Measurements from ENCODE around the gene PRELID2.
A peak's percentile ranks its signal among the peaks of the same experiment; 100 is the strongest.
"Not testable (repeated sequence)": the region's sequence is repeated elsewhere in the genome, so short reads cannot be mapped to it uniquely, and the experiment has no call there.

Gene PRELID2

DNA sequence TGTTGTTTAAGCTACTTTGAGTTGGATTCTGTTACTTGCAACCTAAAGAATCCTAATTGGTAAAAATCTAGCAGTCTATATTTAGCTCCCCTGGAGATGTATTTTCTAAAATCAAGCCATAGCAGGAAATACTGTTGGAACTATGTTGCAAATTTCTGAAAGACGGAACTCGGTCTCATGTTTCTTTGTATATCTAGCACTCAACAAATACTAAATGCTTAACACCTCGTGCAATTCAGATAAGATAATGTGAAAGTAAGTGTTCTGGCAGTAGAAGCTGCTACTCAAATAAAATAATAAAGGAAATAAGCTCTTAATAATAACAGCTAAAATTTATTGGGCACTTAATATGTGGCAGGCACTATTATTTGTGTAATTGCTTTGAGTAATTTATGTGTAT, 10.9 kb upstream of the PRELID2 start:
- no peak overlapping the region for H3K4me3 ChIP-seq (ENCODE audit: low read length)

DNA sequence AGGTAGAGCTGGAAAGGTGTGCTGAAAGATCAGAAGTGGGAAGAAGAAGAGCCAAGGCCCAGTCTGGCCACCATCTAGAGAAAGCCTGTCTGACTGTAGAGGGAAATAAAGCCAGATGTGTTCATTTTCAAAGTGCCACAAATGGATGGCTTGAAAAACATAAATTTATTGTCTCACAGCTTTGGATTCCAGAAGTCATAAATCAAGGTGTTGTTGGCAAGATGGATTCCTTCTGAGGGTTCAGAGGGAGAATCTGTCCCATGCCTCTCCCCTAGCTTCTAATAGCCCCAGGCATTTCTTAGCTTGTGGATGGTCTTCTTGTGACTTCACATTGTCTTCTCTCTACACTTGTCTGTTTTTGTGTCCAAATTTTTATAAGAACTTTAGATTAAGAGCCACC, 6.2 kb upstream of the PRELID2 start:
- DNase-seq (ENCODE audit: low read depth, low spot score), result no peak
- H3K4me3 ChIP-seq (ENCODE audit: low read length), result no peak overlapping the region

More for the DNA sequence above, 10.9 kb upstream of the PRELID2 start:
- no peak for DNase-seq (ENCODE audit: low read depth, low spot score)

DNA sequence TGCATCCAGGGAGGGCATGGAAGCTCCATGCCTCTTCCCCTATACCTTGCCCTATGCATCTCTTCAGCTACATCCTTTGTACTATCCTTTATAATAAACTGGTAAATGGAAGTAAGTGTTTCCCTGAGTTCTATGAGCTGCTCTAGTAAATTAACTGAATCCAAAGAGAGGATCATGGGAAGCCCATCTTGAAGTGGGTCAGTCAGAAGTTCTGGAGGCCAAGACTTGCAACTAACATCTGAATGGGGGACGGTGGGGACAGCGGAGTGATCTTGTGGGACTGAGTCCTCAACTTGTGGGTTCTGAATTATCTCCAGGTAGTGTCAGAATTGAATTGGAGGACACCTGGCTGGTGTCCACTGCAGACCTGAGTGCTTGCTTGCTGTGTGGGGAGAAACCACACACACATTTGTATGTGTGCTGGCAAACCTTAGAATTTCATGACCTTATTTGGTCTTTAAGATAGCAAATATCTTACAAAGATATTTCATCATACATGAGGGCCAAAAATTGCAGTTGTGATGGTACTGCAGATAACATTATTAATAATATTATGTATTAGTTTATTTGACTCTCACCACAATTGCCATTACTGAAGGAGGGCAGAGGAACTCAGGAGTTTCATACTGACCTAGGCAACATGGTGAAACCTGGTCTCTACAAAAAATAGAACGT, 5.5 kb upstream of the PRELID2 start:
- no peak for DNase-seq (ENCODE audit: low read depth, low spot score)
- no peak overlapping the region for H3K4me3 ChIP-seq (ENCODE audit: low read length)

DNA sequence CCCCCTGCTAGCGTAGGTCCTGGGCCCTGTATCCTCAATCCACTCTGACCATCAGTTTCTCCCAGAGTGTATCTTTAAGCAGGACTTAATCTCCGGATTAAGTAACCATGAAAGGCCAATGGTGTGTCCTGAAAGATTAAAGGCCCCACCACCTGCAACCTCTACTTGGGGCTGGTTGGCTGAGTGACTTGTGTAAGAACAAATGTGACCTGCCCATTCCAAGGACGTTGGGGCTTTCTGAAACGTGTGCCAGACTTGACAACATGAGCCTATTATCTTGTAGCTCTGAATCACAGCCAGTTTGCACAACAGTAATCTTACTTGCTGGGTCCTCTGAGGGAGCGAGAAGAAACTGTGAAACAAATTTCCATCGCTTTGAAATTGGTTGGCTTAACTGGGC, 3.1 kb upstream of the PRELID2 start:
- DNase-seq (ENCODE audit: low read depth, low spot score), result no peak
- H3K4me3 ChIP-seq (ENCODE audit: low read length), result no peak overlapping the region

DNA sequence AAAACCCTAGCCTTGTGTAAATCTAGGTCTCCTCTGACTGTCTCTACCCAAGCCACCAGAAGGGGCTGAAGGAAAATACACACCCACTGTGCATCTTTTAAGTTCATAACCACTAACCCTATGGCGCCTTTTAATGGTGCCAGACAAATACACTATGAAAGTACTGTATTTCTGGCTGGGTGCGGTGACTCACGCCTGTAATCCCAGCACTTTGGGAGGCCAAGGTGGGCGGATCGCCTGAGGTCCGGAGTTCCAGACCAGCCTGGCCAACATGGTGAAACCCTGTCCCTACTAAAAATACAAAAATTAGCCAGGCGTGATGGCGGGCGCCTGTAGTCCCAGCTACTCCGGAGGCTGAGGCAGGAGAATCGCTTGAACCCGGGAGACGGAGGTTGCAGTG, 1.1 kb upstream of the PRELID2 start:
- not testable (repeated sequence) for DNase-seq (ENCODE audit: low read depth, low spot score); H3K4me3 ChIP-seq (ENCODE audit: low read length)

DNA sequence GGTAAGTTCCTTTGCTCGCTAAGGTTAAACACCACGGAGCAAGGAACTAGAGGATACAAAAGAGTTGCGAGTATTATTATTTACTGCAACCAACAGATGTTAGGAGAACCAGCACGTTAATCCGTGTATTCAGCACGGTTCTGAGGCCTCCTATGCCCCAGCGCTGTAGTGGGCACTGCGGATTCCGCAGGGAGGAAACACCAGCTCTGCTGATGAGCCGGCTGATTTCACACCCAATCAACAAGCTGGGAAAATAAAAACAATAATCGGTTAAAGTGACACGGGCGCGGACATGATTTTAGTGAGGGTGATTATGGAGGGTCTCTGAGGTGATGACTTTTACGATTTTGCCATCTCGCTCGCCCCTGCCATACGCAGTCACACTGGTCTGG, 702 bp upstream of the PRELID2 start:
- H3K4me3 ChIP-seq (ENCODE audit: low read length), result no peak overlapping the region
- DNase-seq (ENCODE audit: low read depth, low spot score), result no peak

DNA sequence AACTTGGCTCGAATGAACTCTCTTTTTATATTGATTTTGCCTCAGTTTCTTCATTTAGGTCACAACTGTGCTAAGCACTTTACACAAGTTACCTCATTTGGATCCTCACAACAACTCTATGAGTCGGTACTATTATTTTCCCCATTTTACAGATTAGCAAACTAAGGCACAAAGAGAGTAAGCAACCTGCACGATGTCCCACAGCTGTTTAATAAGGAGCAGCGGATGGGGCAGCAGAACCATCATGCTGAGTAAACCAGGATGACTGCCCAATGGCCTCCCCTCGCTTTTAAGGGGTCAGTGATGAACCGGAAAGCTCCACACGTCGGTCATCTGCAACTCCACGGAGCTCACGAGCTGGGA, 607 bp downstream of the PRELID2 start:
- no peak overlapping the region for H3K4me3 ChIP-seq (ENCODE audit: low read length)
- DNase-seq (ENCODE audit: low read depth, low spot score), result no peak

DNA sequence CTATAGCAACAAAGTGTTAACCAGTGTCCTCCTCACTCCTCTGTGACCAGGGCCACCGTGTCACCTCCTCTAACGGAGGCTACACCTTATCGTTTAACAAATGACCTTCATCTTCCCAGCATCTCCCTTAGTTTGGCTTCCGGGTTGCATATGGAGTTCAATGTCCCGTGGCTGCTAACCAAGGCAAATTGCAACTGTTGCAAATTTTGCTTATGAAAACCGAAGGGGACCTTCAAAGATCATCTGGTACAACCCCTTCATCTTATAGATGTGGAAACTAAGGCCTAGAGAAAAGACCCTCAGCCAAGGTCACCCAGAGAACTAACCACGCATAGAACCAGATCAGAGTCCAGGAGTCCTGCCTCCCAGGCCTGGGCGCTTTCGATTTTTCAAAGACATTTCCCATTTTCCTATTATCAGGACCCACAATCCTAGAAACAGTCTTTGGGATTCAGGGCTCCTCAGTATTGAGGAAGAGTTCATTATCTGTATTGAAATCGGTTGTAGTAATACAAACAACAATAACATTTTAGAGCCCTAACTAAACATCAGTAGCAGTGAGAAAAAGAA, 1.4 kb downstream of the PRELID2 start:
- no peak for DNase-seq (ENCODE audit: low read depth, low spot score)
- H3K4me3 ChIP-seq (ENCODE audit: low read length), result no peak overlapping the region

DNA sequence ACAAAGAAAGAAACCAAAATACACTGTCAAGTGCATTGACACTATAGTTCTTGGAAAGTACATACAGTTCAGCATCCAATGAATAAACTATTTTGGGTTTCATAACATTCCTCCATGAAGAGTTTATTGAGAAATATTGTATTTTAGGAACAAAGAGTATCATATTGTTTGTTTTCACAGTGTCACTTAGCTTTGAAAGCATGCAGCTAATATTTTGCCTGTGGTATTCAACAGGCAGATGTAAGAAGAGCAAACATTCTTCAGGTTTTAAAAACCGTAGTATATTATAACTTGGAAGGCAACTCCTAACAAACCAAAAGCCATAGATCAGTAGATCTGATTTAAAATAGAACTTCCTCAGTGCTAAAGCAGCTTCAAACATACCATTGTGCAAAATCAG, 4.5 kb downstream of the PRELID2 start:
- no peak overlapping the region for H3K4me3 ChIP-seq (ENCODE audit: low read length)
- DNase-seq (ENCODE audit: low read depth, low spot score), result no peak

DNA sequence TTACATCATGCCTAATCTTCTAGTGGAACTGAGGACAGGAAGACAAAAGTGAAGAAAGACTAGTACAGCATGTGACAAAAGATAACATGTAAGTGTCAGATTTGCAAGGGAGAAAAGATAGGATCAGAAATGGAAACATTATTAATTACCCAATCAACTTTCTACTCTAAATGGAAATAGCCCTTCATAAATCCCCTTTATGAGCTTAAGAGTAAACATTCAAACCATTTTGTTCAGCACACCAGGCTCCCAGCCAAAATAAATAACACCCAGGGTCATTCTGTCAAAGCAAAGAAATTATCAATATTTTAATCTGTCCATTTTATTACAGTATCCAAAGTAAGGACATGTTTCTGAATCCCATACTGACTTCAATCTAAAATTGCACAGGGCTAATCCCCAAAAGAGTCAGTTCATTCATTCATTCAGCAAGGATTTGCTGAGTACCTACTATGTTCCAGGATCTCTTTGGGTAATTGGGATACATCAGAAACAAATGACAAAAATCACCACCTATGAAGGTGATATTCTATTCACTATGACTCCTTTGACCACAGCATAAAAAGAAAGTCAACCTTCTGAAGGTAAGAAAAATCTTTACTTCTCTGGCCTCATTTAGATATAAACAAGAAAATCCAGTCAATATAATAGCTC, 5.3 kb downstream of the PRELID2 start:
- DNase-seq (ENCODE audit: low read depth, low spot score), result no peak
- no peak overlapping the region for H3K4me3 ChIP-seq (ENCODE audit: low read length)

DNA sequence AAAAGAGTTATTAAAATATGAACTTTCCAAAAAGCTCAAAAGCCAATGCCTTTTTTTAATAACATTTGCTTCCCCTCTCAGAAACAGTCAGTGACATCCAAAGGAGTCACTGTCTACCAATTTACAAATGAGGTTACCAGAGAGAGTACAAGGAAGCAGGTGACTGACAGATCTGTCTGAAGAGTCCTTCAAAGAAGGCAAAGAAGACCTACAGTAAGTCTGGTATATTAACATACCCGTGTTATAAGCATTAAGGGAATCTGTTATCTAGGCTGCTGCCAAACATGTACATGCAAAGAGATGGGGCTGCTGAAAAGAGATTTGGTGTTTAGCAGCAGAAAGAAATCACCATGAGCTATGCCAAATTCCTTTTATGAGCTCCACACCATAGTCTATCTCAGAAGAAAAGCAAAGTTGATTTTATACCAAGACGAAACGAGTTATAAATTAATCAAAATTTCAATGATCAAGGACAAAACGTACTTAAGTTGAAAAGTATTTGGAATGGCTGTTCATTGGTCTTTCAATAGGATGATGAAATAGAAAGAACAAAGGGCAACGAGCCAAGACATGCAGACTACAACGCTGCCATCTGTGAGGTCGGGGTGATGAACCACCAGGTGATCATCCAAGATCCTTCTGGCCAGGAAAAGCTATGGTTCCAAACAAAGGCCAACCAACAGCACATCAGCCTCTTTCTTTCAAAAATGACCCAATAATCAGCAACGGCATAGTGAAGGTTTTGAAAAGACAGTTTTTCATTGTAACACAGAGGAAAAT, 8.1 kb downstream of the PRELID2 start:
- no peak for DNase-seq (ENCODE audit: low read depth, low spot score)
- H3K4me3 ChIP-seq (ENCODE audit: low read length), result no peak overlapping the region

DNA sequence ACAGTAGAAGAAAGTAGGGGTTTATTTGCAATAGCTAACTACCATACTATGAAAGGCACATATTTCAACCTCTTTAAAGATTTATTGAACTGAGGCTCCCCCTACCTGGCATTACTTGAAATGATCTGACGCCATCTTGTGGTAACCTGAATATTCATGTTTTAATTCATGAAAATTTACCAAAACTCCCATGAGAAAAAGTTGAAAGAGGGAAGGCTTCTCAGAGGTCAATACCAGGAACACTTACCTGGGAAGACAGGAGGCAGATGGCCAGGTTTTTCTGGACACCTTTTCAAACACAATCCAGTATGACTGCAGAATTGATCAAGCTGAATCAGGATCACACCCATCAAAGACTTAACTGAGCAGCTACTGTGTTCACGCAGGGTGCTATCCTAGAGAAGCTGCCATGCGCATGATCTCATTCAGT, 9.4 kb downstream of the PRELID2 start:
- peak; percentile 63 for DNase-seq (ENCODE audit: low read depth, low spot score)
- no peak overlapping the region for H3K4me3 ChIP-seq (ENCODE audit: low read length)

DNA sequence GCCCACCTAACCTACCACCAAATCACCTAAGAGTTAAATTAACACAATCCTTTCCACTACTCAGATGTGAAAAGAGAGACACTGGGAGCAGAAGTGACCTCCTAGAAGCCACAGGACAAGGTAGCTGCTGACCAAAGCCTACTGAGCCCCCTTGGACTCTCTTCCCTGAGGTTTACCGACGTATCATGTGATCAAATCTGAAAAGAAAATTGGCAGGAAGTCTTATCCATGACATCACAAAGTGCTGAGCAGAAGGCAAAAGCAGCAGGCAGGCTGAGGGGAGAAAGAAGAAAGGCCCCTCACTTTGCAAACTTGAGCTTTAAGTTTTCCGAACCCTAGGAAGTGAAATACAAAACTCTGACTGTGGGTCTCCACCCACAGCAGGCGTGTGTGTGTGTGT, 11.1 kb downstream of the PRELID2 start:
- H3K4me3 ChIP-seq (ENCODE audit: low read length), result no peak overlapping the region
- DNase-seq (ENCODE audit: low read depth, low spot score), result no peak

DNA sequence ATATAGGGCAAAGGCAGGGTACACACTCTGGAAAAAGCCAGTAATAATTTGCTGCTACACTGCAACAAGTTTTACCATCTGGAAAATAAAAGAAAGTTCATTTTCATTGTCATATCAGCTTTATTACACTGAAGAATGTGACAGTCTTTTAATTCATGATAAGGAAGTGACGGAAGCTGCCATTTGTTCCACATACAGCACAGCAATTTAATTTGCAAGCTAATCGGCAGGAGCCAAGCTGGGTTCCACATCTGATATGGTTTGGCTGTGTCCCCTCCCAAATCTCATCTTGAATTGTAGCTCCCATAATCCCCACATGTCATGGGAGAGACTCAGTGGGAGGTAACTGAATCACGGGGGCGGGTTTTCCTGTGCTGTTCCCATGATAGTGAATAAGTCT, 16.5 kb downstream of the PRELID2 start:
- H3K4me3 ChIP-seq (ENCODE audit: low read length), result no peak overlapping the region
- DNase-seq (ENCODE audit: low read depth, low spot score), result no peak

DNA sequence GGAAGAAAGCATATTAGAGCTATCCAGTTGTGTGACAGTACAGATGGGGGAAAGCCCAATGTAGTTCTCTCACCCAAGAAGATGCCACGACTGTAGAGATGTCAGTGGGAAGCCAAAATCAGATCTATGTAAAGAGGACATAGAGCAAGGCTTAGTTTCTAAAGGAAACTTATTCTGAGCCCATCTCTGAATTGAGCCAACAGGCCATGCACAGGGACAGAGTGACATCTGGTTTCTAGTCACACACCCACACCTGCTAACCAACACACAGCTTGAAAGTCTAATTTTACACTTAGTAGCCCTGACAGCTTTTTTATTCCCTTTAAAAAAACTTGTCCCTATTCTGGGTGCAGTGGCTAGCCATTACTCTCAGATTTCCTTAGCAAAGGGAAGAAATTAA, 22.3 kb downstream of the PRELID2 start:
- no peak for DNase-seq (ENCODE audit: low read depth, low spot score)
- no peak overlapping the region for H3K4me3 ChIP-seq (ENCODE audit: low read length)

DNA sequence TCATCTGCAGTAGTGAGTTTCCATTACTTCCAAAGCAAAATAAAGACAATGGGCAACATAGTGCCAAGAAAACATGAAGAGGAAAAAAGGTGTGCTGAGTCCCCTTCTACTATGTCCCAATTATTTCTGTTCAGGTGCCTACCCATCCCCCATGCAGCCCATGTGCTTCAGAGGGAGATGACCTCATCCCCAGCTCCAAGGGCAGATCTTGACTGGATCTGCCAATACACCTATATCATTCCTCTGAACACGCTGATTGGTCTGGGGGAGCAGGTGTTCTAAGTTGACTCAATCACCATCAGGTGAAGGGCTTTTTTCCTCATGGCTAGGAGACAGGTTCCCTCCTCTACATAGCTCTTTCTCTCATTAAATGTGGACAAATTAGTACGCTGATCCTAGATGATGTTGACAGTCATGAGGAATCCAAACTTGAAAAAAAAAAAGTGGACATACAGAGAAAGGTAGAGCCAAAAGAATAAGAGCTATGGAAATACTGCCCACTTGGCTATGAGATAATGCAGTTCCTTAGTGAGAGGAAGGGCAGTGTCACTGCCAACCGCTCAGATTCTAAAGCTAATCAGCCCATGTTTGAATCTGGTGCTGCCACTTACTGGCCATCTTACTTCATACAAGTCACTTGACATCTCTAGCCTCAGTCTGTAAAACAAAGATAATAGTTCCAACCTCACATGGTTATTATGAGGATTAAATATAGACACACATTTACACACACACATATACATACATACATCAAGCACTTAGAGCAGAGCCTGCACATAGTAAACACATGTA, 23.1 kb downstream of the PRELID2 start:
- peak; percentile 14 for DNase-seq (ENCODE audit: low read depth, low spot score)
- H3K4me3 ChIP-seq (ENCODE audit: low read length), result no peak overlapping the region

DNA sequence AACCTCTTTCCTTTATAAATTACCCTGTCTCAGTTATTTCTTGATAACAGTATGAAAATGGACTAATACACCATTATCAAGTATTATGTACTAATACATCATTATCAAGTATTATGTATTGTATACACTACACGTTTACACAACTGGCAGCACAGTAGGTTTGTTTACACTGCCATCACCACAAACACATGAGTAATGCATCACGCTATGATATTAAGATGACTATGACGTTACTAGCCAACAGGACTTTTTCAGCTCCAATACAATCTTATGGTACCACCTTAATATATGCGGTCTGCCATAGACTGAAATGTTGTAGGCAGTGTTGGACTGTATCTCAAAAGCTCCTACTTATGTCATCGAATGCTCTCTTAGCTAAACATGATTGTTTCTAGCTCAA, 28.2 kb downstream of the PRELID2 start:
- DNase-seq (ENCODE audit: low read depth, low spot score), result no peak
- no peak overlapping the region for H3K4me3 ChIP-seq (ENCODE audit: low read length)

DNA sequence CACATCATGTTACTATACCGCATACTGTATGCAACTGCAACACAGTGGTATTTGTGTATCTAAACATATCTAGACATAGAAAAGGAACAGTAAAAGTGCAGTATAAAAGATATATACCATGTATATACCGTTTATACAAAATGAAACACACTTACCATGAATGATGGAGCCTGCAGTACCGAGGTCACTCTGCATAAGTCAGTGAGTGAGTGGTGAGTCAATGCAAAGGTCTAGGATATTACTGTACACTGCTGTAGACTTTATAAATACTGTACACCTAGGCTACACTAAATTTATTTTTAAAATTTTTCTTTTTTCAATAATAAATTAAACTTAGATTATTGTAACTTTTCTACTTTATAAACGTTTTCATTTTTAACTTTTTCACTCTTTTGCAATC, 29.3 kb downstream of the PRELID2 start:
- no peak overlapping the region for H3K4me3 ChIP-seq (ENCODE audit: low read length)
- DNase-seq (ENCODE audit: low read depth, low spot score), result no peak

DNA sequence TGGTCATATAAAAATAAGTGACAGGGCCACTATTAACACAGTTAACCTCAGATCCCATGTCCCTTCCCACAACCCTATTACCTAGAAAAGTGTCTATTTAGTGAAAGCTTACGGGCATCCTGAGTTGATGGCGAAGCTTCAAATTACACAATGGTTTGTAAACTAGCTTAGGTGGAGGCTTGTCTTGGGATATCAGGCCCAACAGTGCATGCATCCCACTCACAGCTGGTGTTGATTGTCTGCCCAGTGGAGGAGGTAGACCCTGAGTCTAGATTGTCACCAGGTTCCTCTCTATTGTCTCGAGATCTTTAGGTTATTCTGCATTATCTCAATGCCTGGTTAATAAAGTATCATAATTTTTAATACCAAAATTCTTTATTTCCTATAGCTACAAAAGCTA, 30.4 kb downstream of the PRELID2 start:
- DNase-seq (ENCODE audit: low read depth, low spot score), result no peak
- H3K4me3 ChIP-seq (ENCODE audit: low read length), result no peak overlapping the region
